ENCODE results near the gene TRPV2.

The TRPV2 gene

DNA sequence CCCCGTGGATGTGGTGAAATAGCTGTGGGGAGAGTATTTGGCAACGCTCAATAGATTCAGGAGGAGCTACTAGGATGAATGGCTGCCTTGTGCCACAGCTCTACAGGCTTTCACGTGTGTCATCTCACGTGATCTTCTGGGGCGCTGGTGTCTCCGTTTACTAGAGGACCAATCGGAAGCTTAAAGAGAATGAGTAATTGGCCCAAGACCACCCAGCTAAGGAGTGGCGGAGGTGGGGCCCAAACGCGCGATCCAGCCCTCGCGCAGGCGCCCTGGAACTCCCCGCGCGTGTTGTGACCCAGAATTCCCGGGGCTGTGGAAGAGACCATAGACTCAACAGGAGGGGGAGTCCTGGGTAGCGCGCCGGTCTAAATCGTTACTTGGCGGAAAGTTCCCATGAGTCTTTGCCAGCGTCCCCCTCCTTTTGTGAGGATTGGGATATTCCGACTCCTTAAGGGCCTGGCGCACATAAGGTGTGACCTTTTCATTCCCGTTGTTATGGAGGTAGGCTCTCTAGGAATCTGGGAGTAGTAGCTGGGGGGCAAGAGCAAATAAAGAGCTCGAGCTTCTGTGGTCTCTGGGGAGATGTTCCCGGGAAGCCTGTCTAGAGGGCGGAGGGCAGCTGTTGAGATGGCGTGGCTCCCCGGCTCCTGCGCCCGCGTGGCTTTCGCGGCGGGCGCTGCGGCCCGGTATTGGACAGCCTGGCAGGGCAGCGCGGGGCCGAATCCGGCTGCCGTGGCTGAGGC lies 23.4 kb downstream of the TRPV2 start:
- peak; percentile 91 for ATAC-seq

DNA sequence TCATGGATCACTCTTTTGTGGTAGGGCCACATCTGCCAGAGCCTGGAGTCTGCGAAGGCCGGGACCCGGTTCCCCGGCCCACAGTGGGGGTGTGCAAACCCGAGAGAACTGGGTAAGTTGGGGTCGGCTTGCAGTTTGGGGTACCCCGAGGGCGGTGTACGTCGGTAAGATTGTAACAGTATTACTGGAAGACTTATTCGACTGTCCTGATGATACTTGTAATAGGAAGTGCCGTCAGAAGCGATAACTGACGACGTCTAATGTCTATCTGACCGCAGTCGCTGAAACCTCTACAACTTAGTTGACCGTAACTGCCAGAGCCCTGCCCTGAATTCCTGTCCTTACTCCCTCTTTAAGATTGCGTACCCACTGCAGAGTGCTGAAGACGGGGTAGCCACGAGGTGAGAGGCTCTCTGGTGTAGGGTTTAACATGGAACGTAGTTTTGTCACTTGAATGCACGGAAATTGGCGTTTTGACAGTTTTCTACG lies 24.0 kb downstream of the TRPV2 start:
- no peak for ATAC-seq
- TF ChIP-seq ZFP30 (CRISPR knock-in tag; IDR thresholded peaks at IDR 0.05) (no peak), ESRRG (CRISPR knock-in tag; IDR thresholded peaks at IDR 0.05) (no peak), SNAI2 (CRISPR knock-in tag; IDR thresholded peaks at IDR 0.05) (no peak), ISL1 (CRISPR knock-in tag; IDR thresholded peaks at IDR 0.05) (no peak), ZC3H10 (CRISPR knock-in tag; IDR thresholded peaks at IDR 0.05) (no peak), CSDC2 (CRISPR knock-in tag; IDR thresholded peaks at IDR 0.05) (no peak), ZNF8 (CRISPR knock-in tag; IDR thresholded peaks at IDR 0.05) (no peak), ARNTL (CRISPR knock-in tag; IDR thresholded peaks at IDR 0.05; ENCODE audit: borderline replicate concordance, low read depth) (no peak), ZFP3 (CRISPR knock-in tag; IDR thresholded peaks at IDR 0.05) (no peak), OSR1 (CRISPR knock-in tag; IDR thresholded peaks at IDR 0.05) (no peak), GLIS3 (CRISPR knock-in tag; IDR thresholded peaks at IDR 0.05) (no peak), RARB (CRISPR knock-in tag; IDR thresholded peaks at IDR 0.05) (no peak), PPARA (CRISPR knock-in tag; IDR thresholded peaks at IDR 0.05; ENCODE audit: borderline replicate concordance) (no peak), ZNF70 (CRISPR knock-in tag; IDR thresholded peaks at IDR 0.05) (no peak), TOX (CRISPR knock-in tag; IDR thresholded peaks at IDR 0.05; ENCODE audit: borderline replicate concordance) (no peak)
- TF ChIP-seq, protein P1, sequence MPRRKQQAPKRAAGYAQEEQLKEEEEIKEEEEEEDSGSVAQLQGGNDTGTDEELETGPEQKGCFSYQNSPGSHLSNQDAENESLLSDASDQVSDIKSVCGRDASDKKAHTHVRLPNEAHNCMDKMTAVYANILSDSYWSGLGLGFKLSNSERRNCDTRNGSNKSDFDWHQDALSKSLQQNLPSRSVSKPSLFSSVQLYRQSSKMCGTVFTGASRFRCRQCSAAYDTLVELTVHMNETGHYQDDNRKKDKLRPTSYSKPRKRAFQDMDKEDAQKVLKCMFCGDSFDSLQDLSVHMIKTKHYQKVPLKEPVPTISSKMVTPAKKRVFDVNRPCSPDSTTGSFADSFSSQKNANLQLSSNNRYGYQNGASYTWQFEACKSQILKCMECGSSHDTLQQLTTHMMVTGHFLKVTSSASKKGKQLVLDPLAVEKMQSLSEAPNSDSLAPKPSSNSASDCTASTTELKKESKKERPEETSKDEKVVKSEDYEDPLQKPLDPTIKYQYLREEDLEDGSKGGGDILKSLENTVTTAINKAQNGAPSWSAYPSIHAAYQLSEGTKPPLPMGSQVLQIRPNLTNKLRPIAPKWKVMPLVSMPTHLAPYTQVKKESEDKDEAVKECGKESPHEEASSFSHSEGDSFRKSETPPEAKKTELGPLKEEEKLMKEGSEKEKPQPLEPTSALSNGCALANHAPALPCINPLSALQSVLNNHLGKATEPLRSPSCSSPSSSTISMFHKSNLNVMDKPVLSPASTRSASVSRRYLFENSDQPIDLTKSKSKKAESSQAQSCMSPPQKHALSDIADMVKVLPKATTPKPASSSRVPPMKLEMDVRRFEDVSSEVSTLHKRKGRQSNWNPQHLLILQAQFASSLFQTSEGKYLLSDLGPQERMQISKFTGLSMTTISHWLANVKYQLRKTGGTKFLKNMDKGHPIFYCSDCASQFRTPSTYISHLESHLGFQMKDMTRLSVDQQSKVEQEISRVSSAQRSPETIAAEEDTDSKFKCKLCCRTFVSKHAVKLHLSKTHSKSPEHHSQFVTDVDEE (CRISPR knock-in tag; IDR thresholded peaks at IDR 0.05), result no peak
- TF ChIP-seq, protein P2, sequence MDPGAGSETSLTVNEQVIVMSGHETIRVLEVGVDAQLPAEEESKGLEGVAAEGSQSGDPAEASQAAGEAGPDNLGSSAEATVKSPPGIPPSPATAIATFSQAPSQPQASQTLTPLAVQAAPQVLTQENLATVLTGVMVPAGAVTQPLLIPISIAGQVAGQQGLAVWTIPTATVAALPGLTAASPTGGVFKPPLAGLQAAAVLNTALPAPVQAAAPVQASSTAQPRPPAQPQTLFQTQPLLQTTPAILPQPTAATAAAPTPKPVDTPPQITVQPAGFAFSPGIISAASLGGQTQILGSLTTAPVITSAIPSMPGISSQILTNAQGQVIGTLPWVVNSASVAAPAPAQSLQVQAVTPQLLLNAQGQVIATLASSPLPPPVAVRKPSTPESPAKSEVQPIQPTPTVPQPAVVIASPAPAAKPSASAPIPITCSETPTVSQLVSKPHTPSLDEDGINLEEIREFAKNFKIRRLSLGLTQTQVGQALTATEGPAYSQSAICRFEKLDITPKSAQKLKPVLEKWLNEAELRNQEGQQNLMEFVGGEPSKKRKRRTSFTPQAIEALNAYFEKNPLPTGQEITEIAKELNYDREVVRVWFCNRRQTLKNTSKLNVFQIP (CRISPR knock-in tag; IDR thresholded peaks at IDR 0.05; ENCODE audit: borderline replicate concordance, low read depth), result no peak
- TF ChIP-seq, protein P3, sequence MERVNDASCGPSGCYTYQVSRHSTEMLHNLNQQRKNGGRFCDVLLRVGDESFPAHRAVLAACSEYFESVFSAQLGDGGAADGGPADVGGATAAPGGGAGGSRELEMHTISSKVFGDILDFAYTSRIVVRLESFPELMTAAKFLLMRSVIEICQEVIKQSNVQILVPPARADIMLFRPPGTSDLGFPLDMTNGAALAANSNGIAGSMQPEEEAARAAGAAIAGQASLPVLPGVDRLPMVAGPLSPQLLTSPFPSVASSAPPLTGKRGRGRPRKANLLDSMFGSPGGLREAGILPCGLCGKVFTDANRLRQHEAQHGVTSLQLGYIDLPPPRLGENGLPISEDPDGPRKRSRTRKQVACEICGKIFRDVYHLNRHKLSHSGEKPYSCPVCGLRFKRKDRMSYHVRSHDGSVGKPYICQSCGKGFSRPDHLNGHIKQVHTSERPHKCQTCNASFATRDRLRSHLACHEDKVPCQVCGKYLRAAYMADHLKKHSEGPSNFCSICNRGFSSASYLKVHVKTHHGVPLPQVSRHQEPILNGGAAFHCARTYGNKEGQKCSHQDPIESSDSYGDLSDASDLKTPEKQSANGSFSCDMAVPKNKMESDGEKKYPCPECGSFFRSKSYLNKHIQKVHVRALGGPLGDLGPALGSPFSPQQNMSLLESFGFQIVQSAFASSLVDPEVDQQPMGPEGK (CRISPR knock-in tag; IDR thresholded peaks at IDR 0.05; ENCODE audit: borderline replicate concordance), result no peak
- TF ChIP-seq, protein P4, sequence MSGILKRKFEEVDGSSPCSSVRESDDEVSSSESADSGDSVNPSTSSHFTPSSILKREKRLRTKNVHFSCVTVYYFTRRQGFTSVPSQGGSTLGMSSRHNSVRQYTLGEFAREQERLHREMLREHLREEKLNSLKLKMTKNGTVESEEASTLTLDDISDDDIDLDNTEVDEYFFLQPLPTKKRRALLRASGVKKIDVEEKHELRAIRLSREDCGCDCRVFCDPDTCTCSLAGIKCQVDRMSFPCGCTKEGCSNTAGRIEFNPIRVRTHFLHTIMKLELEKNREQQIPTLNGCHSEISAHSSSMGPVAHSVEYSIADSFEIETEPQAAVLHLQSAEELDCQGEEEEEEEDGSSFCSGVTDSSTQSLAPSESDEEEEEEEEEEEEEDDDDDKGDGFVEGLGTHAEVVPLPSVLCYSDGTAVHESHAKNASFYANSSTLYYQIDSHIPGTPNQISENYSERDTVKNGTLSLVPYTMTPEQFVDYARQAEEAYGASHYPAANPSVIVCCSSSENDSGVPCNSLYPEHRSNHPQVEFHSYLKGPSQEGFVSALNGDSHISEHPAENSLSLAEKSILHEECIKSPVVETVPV (CRISPR knock-in tag; IDR thresholded peaks at IDR 0.05), result no peak
- TF ChIP-seq, protein P5, sequence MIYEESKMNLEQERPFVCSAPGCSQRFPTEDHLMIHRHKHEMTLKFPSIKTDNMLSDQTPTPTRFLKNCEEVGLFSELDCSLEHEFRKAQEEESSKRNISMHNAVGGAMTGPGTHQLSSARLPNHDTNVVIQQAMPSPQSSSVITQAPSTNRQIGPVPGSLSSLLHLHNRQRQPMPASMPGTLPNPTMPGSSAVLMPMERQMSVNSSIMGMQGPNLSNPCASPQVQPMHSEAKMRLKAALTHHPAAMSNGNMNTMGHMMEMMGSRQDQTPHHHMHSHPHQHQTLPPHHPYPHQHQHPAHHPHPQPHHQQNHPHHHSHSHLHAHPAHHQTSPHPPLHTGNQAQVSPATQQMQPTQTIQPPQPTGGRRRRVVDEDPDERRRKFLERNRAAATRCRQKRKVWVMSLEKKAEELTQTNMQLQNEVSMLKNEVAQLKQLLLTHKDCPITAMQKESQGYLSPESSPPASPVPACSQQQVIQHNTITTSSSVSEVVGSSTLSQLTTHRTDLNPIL (CRISPR knock-in tag; IDR thresholded peaks at IDR 0.05; ENCODE audit: low read depth), result no peak

More for the DNA sequence above, 23.4 kb downstream of the TRPV2 start:
- TF ChIP-seq, protein P2 (CRISPR knock-in tag; IDR thresholded peaks at IDR 0.05; ENCODE audit: borderline replicate concordance, low read depth), result 0 out of 2 replicates have a peak, but pooled peaks have one; percentile 58
- TF ChIP-seq, protein P4 (CRISPR knock-in tag; IDR thresholded peaks at IDR 0.05), result no peak
- 0 out of 2 replicates have a peak, but pooled peaks have one; percentile 77 for TF ChIP-seq GLIS3 (CRISPR knock-in tag; IDR thresholded peaks at IDR 0.05)
